Measurements from ENCODE around the gene VGLL4. TPM values are rescaled to one million over a fixed set of nuclear protein-coding genes. Genes with fewer than 3 reads are reported as not detected.

Gene VGLL4
- total RNA-seq, 1 experiment from 2014 or later = 26.9 TPM

DNA sequence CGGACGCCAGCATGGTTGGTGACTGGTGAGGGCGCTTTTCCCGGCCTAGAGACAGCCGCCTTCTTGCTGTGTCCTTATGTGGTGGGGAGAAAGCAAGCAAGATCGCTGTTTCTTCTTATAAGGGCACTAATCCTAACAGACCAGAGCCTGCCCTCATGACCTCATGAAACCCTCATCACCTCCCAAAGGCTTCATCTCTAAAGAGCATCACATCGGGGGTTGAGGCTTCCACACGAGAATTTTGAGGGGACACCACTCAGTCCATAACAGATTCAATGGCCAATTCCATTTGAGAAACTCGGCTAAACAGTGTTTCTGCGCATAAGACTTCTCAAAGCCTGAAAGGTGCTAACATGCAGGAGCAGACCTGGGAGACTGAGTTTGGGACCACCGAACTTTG lies 54.0 kb downstream of the VGLL4 start:
- POLR2A ChIA-PET = no interaction called here
- Histone ChIP-seq H3K4me1 (ENCODE audit: control insufficient read depth in 1 of 2, insufficient read depth in 2 of 2, low read length in 2 of 2) (peaks cover 14 to 29% of the 10 kb centered on the region in 2 experiments), H3K9me2 (ENCODE audit: insufficient read depth) (no peaks in the 10 kb centered on the region), H3K9me3 (ENCODE audit: control insufficient read depth in 1 of 2, insufficient read depth in 1 of 2, low read depth in 1 of 2, low read length in 2 of 2) (no peaks in the 10 kb centered on the region), H3K4me2 (ENCODE audit: low read length) (no peak overlapping the region), H3K27me3 (ENCODE audit: insufficient read depth, low read length) (no peaks in the 10 kb centered on the region), H2AFZ (ENCODE audit: low read depth, low read length, poor library complexity, severe bottlenecking) (no peak overlapping the region), H4K20me1 (ENCODE audit: insufficient read depth) (no peaks in the 10 kb centered on the region), H3K36me3 (ENCODE audit: control insufficient read depth in 1 of 2, insufficient read depth in 2 of 2, low read length in 2 of 2) (no peaks in the 10 kb centered on the region), H3K4me3 (replicated peaks in 1 of 2; ENCODE audit: low read depth in 1 of 2, low read length in 2 of 2) (no peak overlapping the region), H3K9ac (ENCODE audit: low read length) (no peak overlapping the region), H3K79me2 (ENCODE audit: insufficient read depth, low read length) (peaks cover 35% of the 10 kb centered on the region), H3K27ac (ENCODE audit: low read depth, low read length) (no peak overlapping the region)
- CTCF ChIA-PET = no interaction called here
- no peak for DNase-seq (ENCODE audit: low read depth, low spot score)
- no peak for ATAC-seq
- intact Hi-C loops (cut with micrococcal nuclease) = no loop called here
- no peak for TF ChIP-seq EZH2phosphoT487 (IDR thresholded peaks at IDR 0.05; ENCODE audit: borderline replicate concordance)
- no peak for TF ChIP-seq JUND (IDR thresholded peaks at IDR 0.05)
- TF ChIP-seq POLR2AphosphoS5 (IDR thresholded peaks at IDR 0.05; ENCODE audit: low read depth, low read length) = no peak
- TF ChIP-seq, protein P1, sequence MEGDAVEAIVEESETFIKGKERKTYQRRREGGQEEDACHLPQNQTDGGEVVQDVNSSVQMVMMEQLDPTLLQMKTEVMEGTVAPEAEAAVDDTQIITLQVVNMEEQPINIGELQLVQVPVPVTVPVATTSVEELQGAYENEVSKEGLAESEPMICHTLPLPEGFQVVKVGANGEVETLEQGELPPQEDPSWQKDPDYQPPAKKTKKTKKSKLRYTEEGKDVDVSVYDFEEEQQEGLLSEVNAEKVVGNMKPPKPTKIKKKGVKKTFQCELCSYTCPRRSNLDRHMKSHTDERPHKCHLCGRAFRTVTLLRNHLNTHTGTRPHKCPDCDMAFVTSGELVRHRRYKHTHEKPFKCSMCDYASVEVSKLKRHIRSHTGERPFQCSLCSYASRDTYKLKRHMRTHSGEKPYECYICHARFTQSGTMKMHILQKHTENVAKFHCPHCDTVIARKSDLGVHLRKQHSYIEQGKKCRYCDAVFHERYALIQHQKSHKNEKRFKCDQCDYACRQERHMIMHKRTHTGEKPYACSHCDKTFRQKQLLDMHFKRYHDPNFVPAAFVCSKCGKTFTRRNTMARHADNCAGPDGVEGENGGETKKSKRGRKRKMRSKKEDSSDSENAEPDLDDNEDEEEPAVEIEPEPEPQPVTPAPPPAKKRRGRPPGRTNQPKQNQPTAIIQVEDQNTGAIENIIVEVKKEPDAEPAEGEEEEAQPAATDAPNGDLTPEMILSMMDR (IDR thresholded peaks at IDR 0.05 in 2 of 3, conservative IDR thresholded peaks at IDR 0.05 in 1 of 3; ENCODE audit: borderline replicate concordance in 1 of 3, insufficient read depth in 1 of 3, low read depth in 2 of 3, low read length in 2 of 3) = no peak
- TF ChIP-seq CEBPB (IDR thresholded peaks at IDR 0.05; ENCODE audit: low read depth) = no peak
- TF ChIP-seq SRF (IDR thresholded peaks at IDR 0.05; ENCODE audit: low read depth) = no peak
- TF ChIP-seq ZFX (IDR thresholded peaks at IDR 0.05) = no peak
- TF ChIP-seq SP1 (IDR thresholded peaks at IDR 0.05; ENCODE audit: low read depth) = no peak
- TF ChIP-seq YY1 (IDR thresholded peaks at IDR 0.05; ENCODE audit: extremely low read depth, insufficient replicate concordance, low read depth, low read length) = no peak
- TF ChIP-seq RAD21 (IDR thresholded peaks at IDR 0.05; ENCODE audit: low read depth) = no peak
- TF ChIP-seq, protein P2, sequence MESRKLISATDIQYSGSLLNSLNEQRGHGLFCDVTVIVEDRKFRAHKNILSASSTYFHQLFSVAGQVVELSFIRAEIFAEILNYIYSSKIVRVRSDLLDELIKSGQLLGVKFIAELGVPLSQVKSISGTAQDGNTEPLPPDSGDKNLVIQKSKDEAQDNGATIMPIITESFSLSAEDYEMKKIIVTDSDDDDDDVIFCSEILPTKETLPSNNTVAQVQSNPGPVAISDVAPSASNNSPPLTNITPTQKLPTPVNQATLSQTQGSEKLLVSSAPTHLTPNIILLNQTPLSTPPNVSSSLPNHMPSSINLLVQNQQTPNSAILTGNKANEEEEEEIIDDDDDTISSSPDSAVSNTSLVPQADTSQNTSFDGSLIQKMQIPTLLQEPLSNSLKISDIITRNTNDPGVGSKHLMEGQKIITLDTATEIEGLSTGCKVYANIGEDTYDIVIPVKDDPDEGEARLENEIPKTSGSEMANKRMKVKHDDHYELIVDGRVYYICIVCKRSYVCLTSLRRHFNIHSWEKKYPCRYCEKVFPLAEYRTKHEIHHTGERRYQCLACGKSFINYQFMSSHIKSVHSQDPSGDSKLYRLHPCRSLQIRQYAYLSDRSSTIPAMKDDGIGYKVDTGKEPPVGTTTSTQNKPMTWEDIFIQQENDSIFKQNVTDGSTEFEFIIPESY (IDR thresholded peaks at IDR 0.05; ENCODE audit: extremely low read depth, insufficient replicate concordance, low read length) = no peak
- no peak for TF ChIP-seq EZH2 (IDR thresholded peaks at IDR 0.05)
- TF ChIP-seq SIN3A (IDR thresholded peaks at IDR 0.05; ENCODE audit: low read depth) = no peak
- TF ChIP-seq, protein P3, sequence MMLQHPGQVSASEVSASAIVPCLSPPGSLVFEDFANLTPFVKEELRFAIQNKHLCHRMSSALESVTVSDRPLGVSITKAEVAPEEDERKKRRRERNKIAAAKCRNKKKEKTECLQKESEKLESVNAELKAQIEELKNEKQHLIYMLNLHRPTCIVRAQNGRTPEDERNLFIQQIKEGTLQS (IDR thresholded peaks at IDR 0.05) = no peak
- no peak for TF ChIP-seq ZNF274 (IDR thresholded peaks at IDR 0.05; ENCODE audit: low read depth, low read length)
- no peak for TF ChIP-seq ELF1 (IDR thresholded peaks at IDR 0.05; ENCODE audit: borderline replicate concordance, low read depth)
- no peak for TF ChIP-seq CBX3 (IDR thresholded peaks at IDR 0.05; ENCODE audit: low read depth)
- TF ChIP-seq, protein P4, sequence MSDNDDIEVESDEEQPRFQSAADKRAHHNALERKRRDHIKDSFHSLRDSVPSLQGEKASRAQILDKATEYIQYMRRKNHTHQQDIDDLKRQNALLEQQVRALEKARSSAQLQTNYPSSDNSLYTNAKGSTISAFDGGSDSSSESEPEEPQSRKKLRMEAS (IDR thresholded peaks at IDR 0.05) = no peak
- TF ChIP-seq EGR1 (IDR thresholded peaks at IDR 0.05; ENCODE audit: low read depth) = no peak
- TF ChIP-seq TCF7L2 (IDR thresholded peaks at IDR 0.05; ENCODE audit: borderline replicate concordance, extremely low read depth, insufficient read depth, insufficient read length) = no peak
- RAD21 ChIA-PET (ENCODE audit: low non-redundant PET in 1 of 2, low total read pairs in 2 of 2, uncharacterized antibody in 2 of 2, unreplicated experiment in 2 of 2) = no interaction called here
- no TSS peak for BruUV-seq (replicated peaks)
